ENCODE data around the gene MARCOL.

DNA sequence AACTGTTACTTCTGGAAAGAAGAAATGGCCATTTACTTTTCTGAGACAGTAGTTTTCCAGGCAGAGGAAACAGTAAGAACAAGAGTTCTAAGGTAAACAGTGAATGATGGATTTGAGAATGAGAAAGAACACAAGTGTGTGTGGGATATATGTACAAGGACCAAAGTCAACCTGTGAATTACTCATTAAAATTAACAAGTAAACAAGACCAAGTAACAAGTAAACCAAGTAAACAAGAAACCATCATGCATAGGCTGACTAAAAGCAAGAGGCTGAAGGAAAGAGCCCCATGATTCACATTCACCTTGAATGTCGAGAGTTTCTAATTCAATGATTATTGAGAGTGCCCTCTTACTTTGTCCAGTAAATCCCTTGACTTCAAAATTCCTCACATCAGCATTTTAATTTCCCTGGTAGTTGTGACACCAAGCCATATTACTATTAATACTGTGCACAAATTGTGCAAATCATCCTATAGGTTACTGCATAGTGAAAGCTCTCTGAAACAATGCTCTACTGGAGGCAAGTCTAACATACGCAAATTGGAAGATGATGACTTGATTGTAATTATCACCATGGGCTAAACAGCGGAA lies 9.8 kb upstream of the MARCOL start:
- TF ChIP-seq, protein P1, sequence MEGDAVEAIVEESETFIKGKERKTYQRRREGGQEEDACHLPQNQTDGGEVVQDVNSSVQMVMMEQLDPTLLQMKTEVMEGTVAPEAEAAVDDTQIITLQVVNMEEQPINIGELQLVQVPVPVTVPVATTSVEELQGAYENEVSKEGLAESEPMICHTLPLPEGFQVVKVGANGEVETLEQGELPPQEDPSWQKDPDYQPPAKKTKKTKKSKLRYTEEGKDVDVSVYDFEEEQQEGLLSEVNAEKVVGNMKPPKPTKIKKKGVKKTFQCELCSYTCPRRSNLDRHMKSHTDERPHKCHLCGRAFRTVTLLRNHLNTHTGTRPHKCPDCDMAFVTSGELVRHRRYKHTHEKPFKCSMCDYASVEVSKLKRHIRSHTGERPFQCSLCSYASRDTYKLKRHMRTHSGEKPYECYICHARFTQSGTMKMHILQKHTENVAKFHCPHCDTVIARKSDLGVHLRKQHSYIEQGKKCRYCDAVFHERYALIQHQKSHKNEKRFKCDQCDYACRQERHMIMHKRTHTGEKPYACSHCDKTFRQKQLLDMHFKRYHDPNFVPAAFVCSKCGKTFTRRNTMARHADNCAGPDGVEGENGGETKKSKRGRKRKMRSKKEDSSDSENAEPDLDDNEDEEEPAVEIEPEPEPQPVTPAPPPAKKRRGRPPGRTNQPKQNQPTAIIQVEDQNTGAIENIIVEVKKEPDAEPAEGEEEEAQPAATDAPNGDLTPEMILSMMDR (IDR thresholded peaks at IDR 0.05), result no peak
- TF ChIP-seq POLR2A (IDR thresholded peaks at IDR 0.05; ENCODE audit: low read depth), result no peak
